CD4-positive, alpha-beta T cell treated with Interleukin-4 for 1 hour (primary cell): ENCODE data around the gene ARHGAP11A.

ENCODE experiments used
- DNase-seq, 2 donors: peaks; one replicate each; pipeline ENCODE4 v3.0.0-alpha.2; 2020 to 2022

The ARHGAP11A gene

GRCh38 chr15:32656091-32656490 lies 40.8 kb downstream of the ARHGAP11A start:
- DNase-seq: no peak

GRCh38 chr15:32656496-32656895 lies 41.2 kb downstream of the ARHGAP11A start:
- no peak for DNase-seq

GRCh38 chr15:32657198-32657883 lies 42.0 kb downstream of the ARHGAP11A start:
- DNase-seq: peak in 1 of 2 donors; percentile 39

- DNase-seq: no peak
These were observed 42.6 kb downstream of the ARHGAP11A start for GRCh38 chr15:32657941-32658340.

GRCh38 chr15:32659340-32660155 lies 44.2 kb downstream of the ARHGAP11A start:
- no peak for DNase-seq

GRCh38 chr15:32663671-32664070 lies 48.4 kb downstream of the ARHGAP11A start:
- no peak for DNase-seq

GRCh38 chr15:32664796-32665195 lies 49.5 kb downstream of the ARHGAP11A start:
- DNase-seq: no peak

GRCh38 chr15:32667321-32667720 lies 52.0 kb downstream of the ARHGAP11A start:
- DNase-seq: no peak

- DNase-seq: no peak
These were observed 53.6 kb downstream of the ARHGAP11A start for GRCh38 chr15:32668942-32669341.

GRCh38 chr15:32669896-32670611 lies 54.8 kb downstream of the ARHGAP11A start:
- no peak for DNase-seq

GRCh38 chr15:32670623-32671022 lies 55.3 kb downstream of the ARHGAP11A start:
- no peak for DNase-seq

GRCh38 chr15:32671339-32672325 lies 56.3 kb downstream of the ARHGAP11A start:
- no peak for DNase-seq

- no peak for DNase-seq
These were observed 59.4 kb downstream of the ARHGAP11A start for GRCh38 chr15:32674681-32675080.

- no peak for DNase-seq
These were observed 60.2 kb downstream of the ARHGAP11A start for GRCh38 chr15:32675466-32675865.

- DNase-seq: no peak
These were observed 60.9 kb downstream of the ARHGAP11A start for GRCh38 chr15:32676169-32676568.

- DNase-seq: no peak
These were observed 62.0 kb downstream of the ARHGAP11A start for GRCh38 chr15:32677238-32677750.

- no peak for DNase-seq
These were observed 64.0 kb downstream of the ARHGAP11A start for GRCh38 chr15:32679298-32679690.

GRCh38 chr15:32682569-32682968 lies 67.3 kb downstream of the ARHGAP11A start:
- DNase-seq: no peak

- DNase-seq: no peak
These were observed 67.8 kb downstream of the ARHGAP11A start for GRCh38 chr15:32682977-32683630.

- DNase-seq: peak in 1 of 2 donors; percentile 13
These were observed 68.7 kb downstream of the ARHGAP11A start for GRCh38 chr15:32683906-32684584.

GRCh38 chr15:32685576-32685975 lies 70.3 kb downstream of the ARHGAP11A start:
- no peak for DNase-seq
